Activated naive CD4-positive, alpha-beta T cell treated with anti-CD3 and anti-CD28 coated beads for 36 hours (primary cell): Measurements from ENCODE around the gene MUC6. TPM values are rescaled to one million over a fixed set of nuclear protein-coding genes. Genes with fewer than 3 reads are reported as not detected.

Experiments used
- CTCF ChIA-PET: fragments of 350-600 bp; sonication (Branson Sonifier 250); formaldehyde crosslinking; loops from one replicate; lab custom pipeline; 2021; ENCODE audit warnings: antibody characterized with exemption; lab: Charles Lee
- DNase-seq: peaks from one replicate; pipeline ENCODE4 v3.0.0-alpha.2; 2020
- H3K27ac Mint-ChIP-seq: one replicate; pipeline ENCODE4 v1.8.0; 2021; ENCODE audit warnings: mild to moderate bottlenecking, mixed read lengths
- H3K27me3 Mint-ChIP-seq: one replicate; pipeline ENCODE4 v1.8.0; 2021; ENCODE audit warnings: low read depth, mixed read lengths
- H3K36me3 Mint-ChIP-seq: one replicate; pipeline ENCODE4 v1.8.0; 2021; ENCODE audit warnings: low read depth, mixed read lengths
- H3K4me1 Mint-ChIP-seq: one replicate; pipeline ENCODE4 v1.8.0; 2021; ENCODE audit warnings: low read depth, mixed read lengths
- H3K4me3 Mint-ChIP-seq: one replicate; pipeline ENCODE4 v1.8.0; 2021; ENCODE audit warnings: mild to moderate bottlenecking, moderate library complexity, mixed read lengths
- H3K9me3 Mint-ChIP-seq: one replicate; pipeline ENCODE4 v1.8.0; 2021; ENCODE audit warnings: mixed read lengths
- intact Hi-C: fragments of 100-400 bp; cut with micrococcal nuclease; formaldehyde crosslinking; loops from one replicate; pipeline ENCODE4 v1.15.1; 2023
- total RNA-seq, 2 experiments: library from RNA; stranded (reverse); gene quantifications; one replicate each; pipeline ENCODE4 v1.2.3, GENCODE V29; 2021

Gene MUC6
- total RNA-seq, 2 experiments from 2014 or later: not detected

DNA sequence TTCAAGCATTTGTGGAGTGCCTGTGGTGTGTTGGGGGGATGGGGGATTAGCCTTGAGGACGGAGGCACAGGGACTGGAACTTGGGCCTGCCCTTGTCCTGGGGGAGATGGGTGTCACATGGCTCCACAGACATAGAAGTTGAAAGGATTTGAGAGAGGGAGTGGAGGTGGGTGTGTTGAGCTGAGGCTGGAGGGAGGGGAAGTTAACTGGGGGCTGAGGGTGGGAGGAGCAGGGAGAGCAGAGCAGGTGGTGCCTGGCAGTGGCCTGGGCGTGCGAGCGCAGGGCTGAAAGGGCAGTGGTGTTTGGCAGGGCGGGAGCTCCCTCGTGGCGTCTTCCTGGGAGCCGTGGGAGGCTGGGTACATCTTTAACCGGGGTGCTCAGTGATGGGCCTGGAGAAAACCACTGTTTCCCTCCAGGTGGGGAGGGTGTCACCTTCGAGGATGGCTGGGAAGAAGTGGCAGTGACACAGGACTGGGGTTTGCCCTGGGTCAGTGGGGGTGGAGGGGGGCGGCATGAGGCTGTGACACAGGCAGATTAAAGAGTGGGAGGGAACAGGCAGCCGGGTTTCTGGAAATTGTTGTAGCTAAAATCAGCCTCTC, 65.3 kb downstream of the MUC6 start:
- Mint-ChIP-seq H3K27me3 (no peaks in the 10 kb centered on the region), H3K4me3 (no peak overlapping the region), H3K27ac (peak overlapping the region; percentile 31), H3K9me3 (no peaks in the 10 kb centered on the region), H3K4me1 (peaks cover 28% of the 10 kb centered on the region), H3K36me3 (peaks cover 11% of the 10 kb centered on the region)
- CTCF ChIA-PET: no interaction called here
- DNase-seq: no peak
- intact Hi-C loops: loop anchor here (5.0 kb wide), 1 partner anchor 44 kb away; the partner anchor contains the start of gene AP2A2

DNA sequence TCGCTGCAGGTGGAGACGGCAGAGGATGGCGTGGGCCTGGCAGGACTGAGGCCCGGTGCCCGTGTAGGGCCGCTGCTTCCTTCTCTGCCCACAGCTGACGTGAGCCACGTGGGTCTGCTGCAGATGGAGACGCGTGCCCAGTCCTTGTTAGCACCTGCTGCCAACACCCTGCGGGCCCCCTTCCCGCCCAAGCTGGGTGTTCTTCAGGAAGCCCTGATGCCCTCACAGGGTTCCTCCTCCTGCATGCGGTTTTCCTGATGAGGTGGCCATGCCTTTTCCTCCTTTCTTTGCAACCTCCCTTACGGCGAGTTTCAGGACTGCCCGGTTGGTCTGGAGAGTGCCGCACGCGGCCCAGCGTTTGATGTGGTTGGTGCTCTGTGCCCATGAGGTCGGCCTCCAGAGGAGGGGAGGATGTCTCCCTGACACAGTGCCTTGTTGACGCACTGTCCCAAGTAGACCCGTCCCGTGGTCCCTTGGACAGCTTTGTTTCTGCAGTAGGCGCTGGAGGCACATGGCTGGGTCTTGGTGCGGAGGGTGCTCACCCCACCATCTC, 66.1 kb downstream of the MUC6 start:
- peak; percentile 49 for DNase-seq
- CTCF ChIA-PET: no interaction called here
- H3K36me3 Mint-ChIP-seq: peaks cover 10% of the 10 kb centered on the region

DNA sequence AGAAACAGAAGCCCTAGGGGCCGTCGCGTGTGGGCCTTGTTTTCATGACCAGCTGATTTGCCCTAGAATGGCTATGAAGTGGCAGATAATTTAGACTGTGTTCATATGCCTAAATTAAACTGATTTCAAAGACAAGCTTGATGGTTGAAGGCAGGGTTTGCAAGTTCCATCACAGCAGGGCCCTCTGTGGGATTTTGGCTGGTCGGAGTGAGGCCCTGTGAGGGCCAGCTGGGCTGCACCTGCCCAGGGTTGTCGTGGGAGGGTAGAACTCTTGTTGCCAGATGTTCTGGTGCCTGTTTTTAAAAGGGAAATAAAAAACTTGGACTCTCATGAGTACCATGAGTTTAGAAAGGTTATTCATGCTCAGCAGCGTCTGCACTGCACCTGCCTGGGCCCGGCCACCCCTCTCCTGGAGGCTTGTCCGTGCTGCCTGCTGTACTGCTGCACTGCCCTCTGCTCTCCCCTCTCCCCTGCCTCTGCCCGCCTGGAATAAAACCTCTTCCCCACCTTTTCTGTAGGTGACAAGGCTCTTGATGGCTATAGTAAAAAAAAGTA, 66.8 kb downstream of the MUC6 start:
- intact Hi-C loops: loop anchor here (5.0 kb wide), 1 partner anchor 42 kb away; the partner anchor contains the start of gene AP2A2
- H3K27me3 Mint-ChIP-seq: no peaks in the 10 kb centered on the region
- no peaks in the 10 kb centered on the region for H3K9me3 Mint-ChIP-seq
- H3K36me3 Mint-ChIP-seq: peaks cover 13% of the 10 kb centered on the region
- no peak overlapping the region for H3K4me3 Mint-ChIP-seq
- peaks cover 31% of the 10 kb centered on the region for H3K4me1 Mint-ChIP-seq
- DNase-seq: no peak
- no peak overlapping the region for H3K27ac Mint-ChIP-seq
- CTCF ChIA-PET: no interaction called here

More for the DNA sequence above, 66.1 kb downstream of the MUC6 start:
- no peak overlapping the region for H3K4me3 Mint-ChIP-seq
- H3K27ac Mint-ChIP-seq: peak overlapping the region; percentile 31
- H3K9me3 Mint-ChIP-seq: no peaks in the 10 kb centered on the region
- intact Hi-C loops: loop anchor here (5.0 kb wide), 1 partner anchor 43 kb away; the partner anchor contains the start of gene AP2A2
- no peaks in the 10 kb centered on the region for H3K27me3 Mint-ChIP-seq
- H3K4me1 Mint-ChIP-seq: peaks cover 28% of the 10 kb centered on the region

GRCh38 chr11:968822-969221, 67.7 kb downstream of the MUC6 start:
- Mint-ChIP-seq H3K27ac (no peak overlapping the region), H3K36me3 (peaks cover 17% of the 10 kb centered on the region), H3K27me3 (no peaks in the 10 kb centered on the region), H3K4me1 (peaks cover 31% of the 10 kb centered on the region), H3K4me3 (no peak overlapping the region), H3K9me3 (no peaks in the 10 kb centered on the region)
- no peak for DNase-seq
- intact Hi-C loops: no loop called here
- CTCF ChIA-PET: no interaction called here

- no peak for DNase-seq
- Mint-ChIP-seq H3K4me1 (peaks cover 31% of the 10 kb centered on the region), H3K27me3 (no peaks in the 10 kb centered on the region), H3K9me3 (no peaks in the 10 kb centered on the region), H3K36me3 (peaks cover 17% of the 10 kb centered on the region), H3K4me3 (no peak overlapping the region), H3K27ac (no peak overlapping the region)
- CTCF ChIA-PET: no interaction called here
- intact Hi-C loops: no loop called here
These were observed 68.3 kb downstream of the MUC6 start for GRCh38 chr11:967995-968751.

DNA sequence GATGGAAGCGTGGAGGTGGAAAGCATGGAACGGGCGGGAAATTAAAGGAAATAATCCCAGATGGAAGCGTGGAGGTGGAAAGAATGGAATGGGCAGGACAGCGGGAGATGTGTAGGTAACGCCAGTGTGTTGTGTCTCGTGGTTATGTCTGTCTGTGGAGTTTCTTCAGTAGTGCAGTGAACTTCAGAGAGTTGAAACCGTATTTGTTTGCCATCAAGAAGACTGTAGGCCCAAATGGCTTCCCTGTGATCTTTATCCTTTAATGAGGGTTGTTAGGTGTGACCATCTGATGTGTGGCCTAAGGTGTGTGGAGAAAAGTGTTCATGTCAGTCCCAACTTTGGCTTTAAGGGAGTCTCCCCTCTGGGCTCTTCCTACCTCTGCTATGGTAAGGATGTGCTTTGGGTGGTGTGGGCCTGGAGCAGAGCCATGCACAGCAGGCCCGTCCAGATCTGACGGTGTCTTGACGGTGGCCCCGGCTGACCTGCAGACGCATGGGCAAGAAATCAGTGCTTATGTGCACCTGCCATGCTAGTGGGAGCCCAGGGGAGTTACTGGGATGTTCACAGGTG, 71.2 kb downstream of the MUC6 start:
- Mint-ChIP-seq H3K36me3 (peaks cover 19% of the 10 kb centered on the region), H3K4me3 (no peak overlapping the region), H3K9me3 (no peaks in the 10 kb centered on the region), H3K27me3 (no peaks in the 10 kb centered on the region), H3K27ac (no peak overlapping the region), H3K4me1 (peaks cover 24% of the 10 kb centered on the region)
- intact Hi-C loops: no loop called here
- CTCF ChIA-PET: no interaction called here
- DNase-seq: no peak

DNA sequence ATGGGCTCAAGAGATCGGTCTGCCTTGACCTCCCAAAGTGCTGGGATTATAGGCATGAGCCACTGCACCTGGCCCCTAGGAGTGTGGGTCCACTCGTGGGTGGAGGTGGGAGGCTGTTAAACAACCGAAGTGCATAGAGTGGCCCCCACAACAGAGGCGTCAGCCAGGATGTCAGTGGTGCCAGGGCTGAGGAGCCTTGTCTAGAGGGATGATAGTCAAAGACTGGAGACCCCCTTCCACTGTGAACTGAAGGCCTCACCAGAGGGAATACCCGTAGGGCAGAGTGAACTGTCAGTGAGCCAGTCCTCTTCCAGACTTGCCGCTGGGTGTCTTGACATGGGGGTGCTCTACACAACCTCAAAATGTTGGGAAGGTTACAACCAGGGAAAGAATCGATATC, 72.7 kb downstream of the MUC6 start:
- Mint-ChIP-seq H3K4me3 (no peak overlapping the region), H3K27me3 (no peaks in the 10 kb centered on the region), H3K4me1 (peaks cover 14% of the 10 kb centered on the region), H3K9me3 (no peaks in the 10 kb centered on the region), H3K36me3 (peaks cover 19% of the 10 kb centered on the region), H3K27ac (no peak overlapping the region)
- intact Hi-C loops: no loop called here
- no peak for DNase-seq
- CTCF ChIA-PET: no interaction called here

Other genes with a start within 250 kb of the MUC6 start
- gene CEND1, start 246.6 kb downstream of the MUC6 start, total RNA-seq: under 1 TPM in 1 of 2 experiments, not detected in 1; 0.17 TPM
- 10 to 100 TPM; 19.1 to 21.8 TPM for gene SLC25A22, start 238.4 kb downstream of the MUC6 start, total RNA-seq
- 10 to 100 TPM; 43.2 to 45.2 TPM for gene PIDD1, start 231.5 kb downstream of the MUC6 start, total RNA-seq
- 1,000 to 10,000 TPM; 3,807 to 3,940 TPM for gene RPLP2, start 226.8 kb downstream of the MUC6 start, total RNA-seq
- gene PNPLA2, start 217.8 kb downstream of the MUC6 start, total RNA-seq: 10 to 100 TPM; 15.5 to 22.6 TPM
- under 1 TPM; 0.32 to 0.41 TPM for gene CRACR2B, start 208.8 kb downstream of the MUC6 start, total RNA-seq
- 10 to 100 TPM; 16.3 to 18.1 TPM for gene CD151, start 203.8 kb downstream of the MUC6 start, total RNA-seq
- gene POLR2L, start 194.2 kb downstream of the MUC6 start, total RNA-seq: 10 to 100 TPM; 68.1 to 68.2 TPM
- 1 to 10 TPM; 5.0 to 6.3 TPM for gene TSPAN4, start 193.9 kb downstream of the MUC6 start, total RNA-seq
- gene CHID1, start 125.9 kb downstream of the MUC6 start, total RNA-seq: 10 to 100 TPM; 51.8 to 56.3 TPM
- 10 to 100 TPM; 34.6 to 36.6 TPM for gene AP2A2, start 110.8 kb downstream of the MUC6 start, total RNA-seq
- gene MUC2, start 38.2 kb upstream of the MUC6 start, total RNA-seq: not detected
- gene MUC5AC, start 121.2 kb upstream of the MUC6 start, total RNA-seq: not detected
- not detected for gene MUC5B, start 186.3 kb upstream of the MUC6 start, total RNA-seq